Hepatocyte (in vitro differentiated cells): ENCODE data around the gene CSNK2A1.

Experiments used
- CTCF ChIP-seq: fragments of 200-600 bp; sonication (generic); IDR thresholded peaks from 2 replicates; pipeline ENCODE4 v1.5.1; 2016; ENCODE audit warnings: antibody characterized with exemption, mild to moderate bottlenecking; ENCODE audit not compliant: poor library complexity
- EZH2 ChIP-seq: fragments of 200-600 bp; sonication (generic); IDR thresholded peaks from 2 replicates; pipeline ENCODE4 v1.6.1; 2016; ENCODE audit warnings: antibody characterized with exemption, mild to moderate bottlenecking, borderline replicate concordance

DNA sequence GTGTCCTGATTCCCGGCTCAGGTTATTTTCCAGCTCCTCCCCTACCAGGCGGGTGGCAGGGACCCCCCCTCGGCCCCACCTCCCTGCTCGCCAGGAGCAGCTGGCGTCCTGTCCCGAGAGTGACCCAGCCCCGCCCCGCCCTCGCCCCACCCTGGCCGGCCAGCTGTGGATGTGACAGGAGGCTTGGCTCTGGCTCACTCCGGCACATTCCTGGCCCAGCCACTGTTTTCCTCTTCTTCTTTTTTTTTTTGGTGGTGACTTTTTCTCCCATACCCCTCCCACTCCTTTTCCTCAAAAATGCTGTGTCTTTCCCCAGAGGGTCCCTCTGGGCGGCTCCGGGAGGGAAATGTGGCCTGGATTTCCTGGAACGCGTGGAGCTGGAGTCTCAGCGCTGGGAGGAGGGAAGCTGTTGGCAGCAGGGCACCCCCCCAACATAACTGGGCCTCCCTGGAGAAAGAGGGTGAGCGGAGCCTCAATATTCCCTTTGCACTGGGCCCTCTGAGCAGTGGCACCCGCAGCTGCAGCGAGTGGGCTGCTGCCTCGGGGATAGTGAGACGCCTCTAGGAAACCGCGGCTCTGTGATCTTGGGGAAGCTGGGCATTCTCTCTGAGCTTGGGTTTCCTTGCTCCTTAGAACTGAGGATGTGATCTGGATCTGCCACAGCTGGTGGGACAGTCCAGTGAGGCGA lies 28.3 kb upstream of the CSNK2A1 start:
- no peak for TF ChIP-seq CTCF
- no peak for TF ChIP-seq EZH2
